Measurements from ENCODE around the gene OSBPL9.

OSBPL9 gene

DNA sequence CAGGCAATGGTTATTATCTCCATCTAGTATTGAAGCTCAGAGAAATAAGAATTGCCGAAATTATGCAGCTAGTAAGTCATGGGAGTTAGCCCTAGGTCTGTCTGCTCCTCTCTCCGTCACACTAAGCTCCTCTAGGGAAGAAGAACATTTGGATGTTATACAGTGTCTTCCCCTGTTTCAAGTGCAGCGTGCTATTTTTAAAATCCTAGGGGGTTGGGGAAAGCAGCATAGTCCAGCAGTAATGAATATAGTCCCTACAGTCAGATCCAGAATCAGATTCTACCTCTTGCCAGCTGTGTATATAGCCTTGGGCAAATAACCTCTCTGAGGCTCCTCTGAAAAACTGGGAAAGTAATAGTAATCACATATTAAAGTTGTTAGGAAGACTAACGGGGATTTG, 44.5 kb upstream of the OSBPL9 start:
- no peaks in the 10 kb centered on the region for H3K9me3 ChIP-seq
- H3K4me3 ChIP-seq (ENCODE audit: low read depth, low read length): no peak overlapping the region
- no peaks in the 10 kb centered on the region for H3K4me1 ChIP-seq
- H3K27me3 ChIP-seq: no peaks in the 10 kb centered on the region
- TF ChIP-seq, protein P1, sequence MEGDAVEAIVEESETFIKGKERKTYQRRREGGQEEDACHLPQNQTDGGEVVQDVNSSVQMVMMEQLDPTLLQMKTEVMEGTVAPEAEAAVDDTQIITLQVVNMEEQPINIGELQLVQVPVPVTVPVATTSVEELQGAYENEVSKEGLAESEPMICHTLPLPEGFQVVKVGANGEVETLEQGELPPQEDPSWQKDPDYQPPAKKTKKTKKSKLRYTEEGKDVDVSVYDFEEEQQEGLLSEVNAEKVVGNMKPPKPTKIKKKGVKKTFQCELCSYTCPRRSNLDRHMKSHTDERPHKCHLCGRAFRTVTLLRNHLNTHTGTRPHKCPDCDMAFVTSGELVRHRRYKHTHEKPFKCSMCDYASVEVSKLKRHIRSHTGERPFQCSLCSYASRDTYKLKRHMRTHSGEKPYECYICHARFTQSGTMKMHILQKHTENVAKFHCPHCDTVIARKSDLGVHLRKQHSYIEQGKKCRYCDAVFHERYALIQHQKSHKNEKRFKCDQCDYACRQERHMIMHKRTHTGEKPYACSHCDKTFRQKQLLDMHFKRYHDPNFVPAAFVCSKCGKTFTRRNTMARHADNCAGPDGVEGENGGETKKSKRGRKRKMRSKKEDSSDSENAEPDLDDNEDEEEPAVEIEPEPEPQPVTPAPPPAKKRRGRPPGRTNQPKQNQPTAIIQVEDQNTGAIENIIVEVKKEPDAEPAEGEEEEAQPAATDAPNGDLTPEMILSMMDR (IDR thresholded peaks at IDR 0.05; ENCODE audit: low read depth, low read length): no peak
- no peak for DNase-seq
- no peaks in the 10 kb centered on the region for H3K36me3 ChIP-seq

DNA sequence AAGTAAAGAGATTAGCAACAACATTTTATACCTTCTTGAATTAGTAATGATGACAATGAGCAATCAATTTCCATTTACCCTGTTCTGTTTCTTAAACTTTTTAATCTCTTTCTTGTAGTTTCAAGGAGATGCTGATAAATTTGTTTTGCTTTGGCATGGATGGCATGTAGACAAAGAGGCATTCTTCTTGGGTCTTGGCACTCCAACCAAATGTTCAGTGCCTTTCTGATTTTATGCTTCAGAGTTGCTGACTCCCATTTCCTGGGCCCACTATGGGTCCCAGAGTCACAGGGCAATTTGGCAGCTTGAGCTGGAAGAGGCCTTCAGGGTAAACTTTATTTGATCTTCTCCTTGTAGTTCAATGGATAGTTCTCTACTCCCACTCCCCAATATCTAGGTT, 42.1 kb upstream of the OSBPL9 start:
- DNase-seq: no peak
- TF ChIP-seq, protein P1 (IDR thresholded peaks at IDR 0.05; ENCODE audit: low read depth, low read length): no peak
- Histone ChIP-seq H3K4me1 (no peaks in the 10 kb centered on the region), H3K36me3 (no peaks in the 10 kb centered on the region), H3K4me3 (ENCODE audit: low read depth, low read length) (no peak overlapping the region), H3K27me3 (no peaks in the 10 kb centered on the region), H3K9me3 (no peaks in the 10 kb centered on the region)

DNA sequence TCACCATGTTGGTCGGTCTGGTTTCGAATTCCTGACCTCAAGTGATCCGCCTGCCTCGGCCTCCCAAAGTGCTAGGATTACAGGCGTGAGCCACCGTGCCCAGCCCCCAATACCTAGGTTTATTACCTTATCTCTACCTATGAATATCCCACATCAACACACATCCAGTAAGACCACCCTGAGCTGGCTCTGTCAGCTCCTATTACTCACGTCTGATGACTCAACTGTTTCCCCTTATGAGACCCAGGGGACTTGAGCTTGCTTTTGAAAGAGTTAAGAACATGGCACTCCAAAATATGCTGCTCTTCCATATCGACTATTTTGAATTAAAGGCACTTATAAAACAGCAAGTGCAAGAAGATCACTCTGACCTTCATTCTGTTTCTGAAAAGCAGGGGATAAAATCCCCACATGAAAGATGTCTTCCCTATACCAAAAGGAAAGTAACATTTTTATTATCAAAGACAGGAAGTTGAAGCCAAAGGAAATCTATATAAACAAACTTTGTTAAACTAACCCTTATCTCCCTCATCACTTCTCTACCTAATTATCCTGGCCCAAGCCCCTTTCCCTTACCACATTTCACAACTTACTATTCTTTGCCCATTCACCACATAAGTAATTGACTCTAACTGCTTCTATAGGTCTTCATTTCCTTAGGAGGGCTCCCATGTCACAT, 41.3 kb upstream of the OSBPL9 start:
- Histone ChIP-seq H3K36me3 (no peaks in the 10 kb centered on the region), H3K4me3 (ENCODE audit: low read depth, low read length) (no peak overlapping the region), H3K4me1 (no peaks in the 10 kb centered on the region), H3K9me3 (no peaks in the 10 kb centered on the region), H3K27me3 (no peaks in the 10 kb centered on the region)
- TF ChIP-seq, protein P1 (IDR thresholded peaks at IDR 0.05; ENCODE audit: low read depth, low read length): no peak
- no peak for DNase-seq

GRCh38 chr1:51576085-51576444, 40.8 kb upstream of the OSBPL9 start:
- no peak for DNase-seq
- TF ChIP-seq, protein P1 (IDR thresholded peaks at IDR 0.05; ENCODE audit: low read depth, low read length): no peak
- H3K4me1 ChIP-seq: no peaks in the 10 kb centered on the region
- no peak overlapping the region for H3K4me3 ChIP-seq (ENCODE audit: low read depth, low read length)
- no peaks in the 10 kb centered on the region for H3K9me3 ChIP-seq
- no peaks in the 10 kb centered on the region for H3K27me3 ChIP-seq
- no peaks in the 10 kb centered on the region for H3K36me3 ChIP-seq

DNA sequence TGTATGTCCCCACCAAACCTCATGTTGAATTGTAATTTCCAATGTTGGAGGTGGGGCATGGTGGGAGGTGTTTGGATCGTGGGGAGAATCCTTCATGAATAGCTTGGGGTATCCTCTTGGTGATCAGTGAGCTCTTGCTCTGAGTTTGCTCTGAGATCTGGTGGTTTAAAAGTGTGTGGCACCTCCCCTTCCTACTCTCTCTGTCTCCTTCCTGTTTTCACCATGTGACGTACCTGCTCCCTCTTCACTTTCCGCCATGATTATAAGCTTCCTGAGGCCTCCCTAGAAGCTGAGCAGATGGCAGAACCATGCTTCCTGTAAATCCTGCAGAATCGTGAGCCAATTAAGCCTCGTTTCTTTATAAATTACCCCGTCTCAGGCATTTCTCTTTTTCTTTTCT, 40.0 kb upstream of the OSBPL9 start:
- no peak overlapping the region for H3K4me3 ChIP-seq (ENCODE audit: low read depth, low read length)
- H3K4me1 ChIP-seq: no peaks in the 10 kb centered on the region
- H3K36me3 ChIP-seq: no peaks in the 10 kb centered on the region
- no peaks in the 10 kb centered on the region for H3K27me3 ChIP-seq
- no peaks in the 10 kb centered on the region for H3K9me3 ChIP-seq
- TF ChIP-seq, protein P1 (IDR thresholded peaks at IDR 0.05; ENCODE audit: low read depth, low read length): no peak
- no peak for DNase-seq

- TF ChIP-seq, protein P1 (IDR thresholded peaks at IDR 0.05; ENCODE audit: low read depth, low read length): no peak
- no peaks in the 10 kb centered on the region for H3K4me1 ChIP-seq
- H3K4me3 ChIP-seq (ENCODE audit: low read depth, low read length): no peak overlapping the region
- DNase-seq: no peak
- H3K36me3 ChIP-seq: no peaks in the 10 kb centered on the region
- H3K27me3 ChIP-seq: no peaks in the 10 kb centered on the region
- H3K9me3 ChIP-seq: no peaks in the 10 kb centered on the region
These were observed 38.3 kb upstream of the OSBPL9 start for GRCh38 chr1:51578383-51579109.

Data from BE2C (cell line).